ENCODE measurements around the gene KCNQ4. TPM values are rescaled to one million over a fixed set of nuclear protein-coding genes. Genes with fewer than 3 reads are reported as not detected.

KCNQ4 gene
- total RNA-seq, 3 donors from 2014 or later (not counting 1 experiment from before 2014, with no cell fraction given), result 0.14 to 0.45 (median 0.35) TPM

DNA sequence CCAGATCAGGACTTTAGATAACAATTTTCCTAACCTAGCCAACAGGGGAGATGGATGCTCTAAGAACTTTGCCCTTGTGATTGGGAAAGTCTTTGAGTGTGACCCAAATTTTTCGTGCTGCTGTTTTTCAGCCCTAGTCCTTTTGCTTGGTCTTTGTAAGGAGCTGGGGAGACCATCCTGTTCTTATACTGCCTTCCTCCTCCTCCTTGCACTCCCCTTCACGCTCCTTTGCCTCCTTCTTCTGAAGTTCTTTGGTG is 5.7 kb downstream of the KCNQ4 start:
- ATAC-seq, result no peak
- no peaks in the 10 kb centered on the region for H3K9me3 Mint-ChIP-seq

DNA sequence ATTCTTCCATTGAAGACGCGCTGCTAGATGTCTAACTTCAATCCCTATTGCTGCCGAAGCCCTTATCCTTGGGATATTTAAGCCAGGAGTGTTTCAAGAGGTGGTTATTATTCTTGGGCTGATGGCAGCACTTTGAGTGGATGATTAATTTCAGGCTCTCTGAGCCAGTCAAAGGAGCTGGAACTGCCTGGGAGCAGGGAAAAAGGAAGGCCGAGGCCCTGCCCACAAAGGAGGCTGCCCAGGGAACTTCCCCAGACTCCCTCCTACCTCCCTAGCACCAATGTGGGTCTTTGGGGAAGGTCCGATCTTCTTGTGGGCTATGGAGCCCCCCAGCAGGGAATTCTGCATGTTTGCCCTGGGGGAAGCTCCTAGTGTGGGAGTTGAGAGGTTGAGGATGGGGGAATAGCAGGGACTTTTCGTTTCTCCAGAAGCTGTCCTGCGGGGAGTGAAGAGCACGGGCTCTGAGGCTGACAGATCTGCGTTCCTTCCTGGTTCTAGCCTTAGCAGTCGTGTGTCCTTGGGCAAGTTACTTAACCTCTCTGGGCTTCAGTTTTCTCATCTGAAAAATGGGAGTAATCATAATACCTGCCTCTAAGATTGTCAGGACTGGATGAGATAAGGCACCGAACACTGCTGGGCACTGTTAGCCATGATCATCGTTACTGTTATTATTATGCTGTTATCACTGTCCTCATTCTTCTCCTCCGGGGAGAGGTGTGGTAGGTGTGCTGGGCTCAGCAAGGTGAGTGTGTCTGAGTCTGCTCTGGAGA is 6.3 kb downstream of the KCNQ4 start:
- DNase-seq (no peak), ATAC-seq (no peak)
- intact Hi-C loops (cut with micrococcal nuclease), result no loop called here
- no peak overlapping the region for H3K4me3 ChIP-seq (ENCODE audit: low read length)
- no peaks in the 10 kb centered on the region for H3K4me1 ChIP-seq (ENCODE audit: control insufficient read depth, insufficient read depth, low read length)
- TF ChIP-seq, protein P1, sequence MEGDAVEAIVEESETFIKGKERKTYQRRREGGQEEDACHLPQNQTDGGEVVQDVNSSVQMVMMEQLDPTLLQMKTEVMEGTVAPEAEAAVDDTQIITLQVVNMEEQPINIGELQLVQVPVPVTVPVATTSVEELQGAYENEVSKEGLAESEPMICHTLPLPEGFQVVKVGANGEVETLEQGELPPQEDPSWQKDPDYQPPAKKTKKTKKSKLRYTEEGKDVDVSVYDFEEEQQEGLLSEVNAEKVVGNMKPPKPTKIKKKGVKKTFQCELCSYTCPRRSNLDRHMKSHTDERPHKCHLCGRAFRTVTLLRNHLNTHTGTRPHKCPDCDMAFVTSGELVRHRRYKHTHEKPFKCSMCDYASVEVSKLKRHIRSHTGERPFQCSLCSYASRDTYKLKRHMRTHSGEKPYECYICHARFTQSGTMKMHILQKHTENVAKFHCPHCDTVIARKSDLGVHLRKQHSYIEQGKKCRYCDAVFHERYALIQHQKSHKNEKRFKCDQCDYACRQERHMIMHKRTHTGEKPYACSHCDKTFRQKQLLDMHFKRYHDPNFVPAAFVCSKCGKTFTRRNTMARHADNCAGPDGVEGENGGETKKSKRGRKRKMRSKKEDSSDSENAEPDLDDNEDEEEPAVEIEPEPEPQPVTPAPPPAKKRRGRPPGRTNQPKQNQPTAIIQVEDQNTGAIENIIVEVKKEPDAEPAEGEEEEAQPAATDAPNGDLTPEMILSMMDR (IDR thresholded peaks at IDR 0.05), result no peak
- WGBS (ENCODE audit: insufficient coverage), result 93% methylated on average over 11 of the region's 13 CpGs
- H3K9me3 Mint-ChIP-seq, result no peaks in the 10 kb centered on the region
- H3K9me3 ChIP-seq (ENCODE audit: control insufficient read depth, insufficient read depth, low read length), result no peaks in the 10 kb centered on the region
- no peak overlapping the region for H3K27ac ChIP-seq (ENCODE audit: low read length)
- H3K27me3 ChIP-seq (ENCODE audit: control insufficient read depth, insufficient read depth, low read length), result peaks cover 3% of the 10 kb centered on the region
- no peaks in the 10 kb centered on the region for H3K36me3 Mint-ChIP-seq
- H3K4me3 Mint-ChIP-seq, result no peak overlapping the region
- no peak overlapping the region for H3K27ac Mint-ChIP-seq
- peaks cover 0 to 11% of the 10 kb centered on the region in 2 donors for H3K27me3 Mint-ChIP-seq (ENCODE audit: low read depth in 2 of 2)
- H3K36me3 ChIP-seq (ENCODE audit: control insufficient read depth, insufficient read depth, low read length), result no peaks in the 10 kb centered on the region
- no peaks in the 10 kb centered on the region for H3K4me1 Mint-ChIP-seq

More for the DNA sequence above, 5.7 kb downstream of the KCNQ4 start:
- no peak overlapping the region for H3K27ac Mint-ChIP-seq
- no peaks in the 10 kb centered on the region for H3K36me3 Mint-ChIP-seq
- H3K4me3 Mint-ChIP-seq, result no peak overlapping the region
- peaks cover 0 to 5% of the 10 kb centered on the region in 2 donors for H3K4me1 Mint-ChIP-seq
- Histone ChIP-seq H3K27me3 (ENCODE audit: control insufficient read depth, insufficient read depth, low read length) (peaks cover 9% of the 10 kb centered on the region), H3K4me1 (ENCODE audit: control insufficient read depth, insufficient read depth, low read length) (peaks cover 3% of the 10 kb centered on the region), H3K9me3 (ENCODE audit: control insufficient read depth, insufficient read depth, low read length) (no peaks in the 10 kb centered on the region), H3K27ac (ENCODE audit: low read length) (no peak overlapping the region), H3K36me3 (ENCODE audit: control insufficient read depth, insufficient read depth, low read length) (no peaks in the 10 kb centered on the region), H3K4me3 (ENCODE audit: low read length) (no peak overlapping the region)
- DNase-seq, result no peak
- intact Hi-C loops (cut with micrococcal nuclease), result no loop called here
- 90% methylated on average over 2 of the region's 2 CpGs for WGBS (ENCODE audit: insufficient coverage)
- peaks cover 0 to 17% of the 10 kb centered on the region in 2 donors for H3K27me3 Mint-ChIP-seq (ENCODE audit: low read depth in 2 of 2)
- TF ChIP-seq, protein P1 (IDR thresholded peaks at IDR 0.05), result no peak

DNA sequence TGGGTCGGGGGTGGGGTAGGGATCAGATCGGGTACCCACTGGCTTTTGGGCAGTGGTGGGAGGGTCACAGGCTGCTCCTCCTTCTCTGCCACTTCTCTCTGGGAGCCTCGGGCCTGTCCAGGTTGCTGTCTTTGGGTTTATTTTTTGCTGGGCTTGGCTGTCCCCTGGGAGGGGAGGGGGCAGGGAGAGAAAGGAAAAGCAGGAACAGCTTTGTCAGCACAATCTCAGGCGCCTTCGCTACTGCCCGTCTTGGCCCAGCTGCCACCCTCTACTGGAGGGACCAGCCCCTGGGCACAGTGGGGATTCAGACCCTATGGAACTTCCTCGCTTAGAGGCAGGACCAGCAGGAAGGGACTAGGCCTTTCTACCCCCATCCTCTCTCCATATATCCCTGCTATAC is 8.4 kb downstream of the KCNQ4 start:
- H3K36me3 Mint-ChIP-seq, result no peaks in the 10 kb centered on the region
- DNase-seq, result no peak
- Histone ChIP-seq H3K4me1 (ENCODE audit: control insufficient read depth, insufficient read depth, low read length) (no peaks in the 10 kb centered on the region), H3K36me3 (ENCODE audit: control insufficient read depth, insufficient read depth, low read length) (no peaks in the 10 kb centered on the region), H3K4me3 (ENCODE audit: low read length) (no peak overlapping the region), H3K9me3 (ENCODE audit: control insufficient read depth, insufficient read depth, low read length) (no peaks in the 10 kb centered on the region), H3K27me3 (ENCODE audit: control insufficient read depth, insufficient read depth, low read length) (no peaks in the 10 kb centered on the region), H3K27ac (ENCODE audit: low read length) (no peak overlapping the region)
- WGBS (ENCODE audit: insufficient coverage), result 91% methylated on average over 6 of the region's 7 CpGs
- no peak overlapping the region for H3K27ac Mint-ChIP-seq
- intact Hi-C loops (cut with micrococcal nuclease), result no loop called here
- H3K9me3 Mint-ChIP-seq, result no peaks in the 10 kb centered on the region
- H3K4me3 Mint-ChIP-seq, result no peak overlapping the region
- ATAC-seq, result no peak
- H3K27me3 Mint-ChIP-seq (ENCODE audit: low read depth in 2 of 2), result peaks cover 0 to 4% of the 10 kb centered on the region in 2 donors
- TF ChIP-seq, protein P1 (IDR thresholded peaks at IDR 0.05), result no peak
- H3K4me1 Mint-ChIP-seq, result peaks cover 0 to 4% of the 10 kb centered on the region in 2 donors

DNA sequence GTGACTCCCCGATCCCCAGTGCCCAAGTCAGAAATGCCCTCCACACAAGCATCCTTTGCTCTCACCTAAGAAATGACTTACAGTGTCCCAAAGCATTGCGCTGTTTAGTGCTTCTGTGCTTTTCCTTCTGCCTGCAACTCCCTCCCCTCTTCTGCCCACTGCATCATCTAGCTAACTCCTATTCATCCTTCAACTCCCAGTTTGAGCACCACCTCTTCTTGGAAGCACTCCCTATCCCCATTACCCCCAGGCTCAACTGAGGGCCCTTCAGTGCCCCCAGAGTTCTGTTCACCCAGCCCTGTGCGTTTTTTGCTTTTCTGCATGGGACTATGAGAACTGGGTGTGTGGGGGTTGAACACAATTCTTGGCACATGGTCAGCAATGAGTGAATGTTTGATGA is 10.0 kb downstream of the KCNQ4 start:
- no peaks in the 10 kb centered on the region for H3K9me3 Mint-ChIP-seq
- H3K27me3 Mint-ChIP-seq (ENCODE audit: low read depth in 2 of 2), result peaks cover 0 to 7% of the 10 kb centered on the region in 2 donors
- TF ChIP-seq, protein P1 (IDR thresholded peaks at IDR 0.05), result no peak
- no peaks in the 10 kb centered on the region for H3K36me3 ChIP-seq (ENCODE audit: control insufficient read depth, insufficient read depth, low read length)
- ATAC-seq, result no peak
- H3K4me1 ChIP-seq (ENCODE audit: control insufficient read depth, insufficient read depth, low read length), result no peaks in the 10 kb centered on the region
- no peaks in the 10 kb centered on the region for H3K27me3 ChIP-seq (ENCODE audit: control insufficient read depth, insufficient read depth, low read length)
- no peak for DNase-seq
- H3K36me3 Mint-ChIP-seq, result no peaks in the 10 kb centered on the region
- no peak overlapping the region for H3K27ac ChIP-seq (ENCODE audit: low read length)
- H3K4me3 Mint-ChIP-seq, result no peak overlapping the region
- H3K27ac Mint-ChIP-seq, result no peak overlapping the region
- peaks cover 0 to 4% of the 10 kb centered on the region in 2 donors for H3K4me1 Mint-ChIP-seq
- H3K9me3 ChIP-seq (ENCODE audit: control insufficient read depth, insufficient read depth, low read length), result no peaks in the 10 kb centered on the region
- 95% methylated on average over 3 of the region's 3 CpGs for WGBS (ENCODE audit: insufficient coverage)
- H3K4me3 ChIP-seq (ENCODE audit: low read length), result no peak overlapping the region
- intact Hi-C loops (cut with micrococcal nuclease), result no loop called here

All from natural killer cell (primary cell).